ENCODE data around the gene HSPB9.

Gene HSPB9

DNA sequence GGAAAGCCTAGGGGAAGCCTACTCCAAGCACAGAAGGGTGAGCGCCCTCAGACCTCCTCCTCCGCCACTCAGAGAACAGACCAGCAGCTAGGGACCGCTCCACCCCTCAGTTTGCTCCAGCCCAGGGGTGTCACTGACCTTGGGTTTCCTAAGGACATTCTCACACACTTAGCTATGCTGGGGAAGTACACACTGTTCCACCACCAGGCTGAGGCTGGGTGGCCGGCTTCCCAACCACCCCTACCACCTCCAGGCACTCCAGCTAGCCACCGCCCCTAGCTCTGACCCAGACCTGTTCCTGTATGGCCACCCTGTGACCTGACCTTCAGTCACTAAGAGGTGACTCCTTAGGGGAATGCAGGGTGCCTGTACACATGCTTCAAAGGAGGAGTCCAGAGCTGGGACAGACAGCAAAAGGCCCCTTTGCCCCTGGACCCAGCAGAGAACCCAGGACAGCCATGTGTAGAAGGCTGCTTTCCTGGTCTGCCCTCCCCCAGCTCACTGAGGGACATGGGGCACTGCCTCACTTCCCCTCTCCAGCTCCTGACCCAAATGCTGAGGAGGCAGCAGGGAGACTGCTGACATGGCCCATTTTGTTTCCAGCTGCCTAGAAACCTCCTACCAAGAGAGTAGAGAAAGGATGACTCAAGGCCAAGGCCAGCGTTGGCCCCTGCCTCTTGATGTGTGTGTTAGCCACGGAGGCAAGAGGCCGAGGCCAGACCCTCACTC, 6.7 kb downstream of the HSPB9 start:
- H3K4me3 ChIP-seq (ENCODE audit: low read depth, low read length): no peak overlapping the region
- TF ChIP-seq CTCF (IDR thresholded peaks at IDR 0.05; ENCODE audit: insufficient read depth, low read length, missing control alignments): no peak
- no peak for DNase-seq (ENCODE audit: low read depth, low spot score)
- ChIA-PET POLR2A (interaction anchor here (1.2 kb wide), 1 partner anchor 8 kb away, joined by 3 read pairs; no protein-coding TSS in a partner anchor), CTCF (interaction anchor here (0.8 to 2.8 kb wide), 4 partner anchors 8 to 28 kb away, joined by 3 to 23 read pairs (median 4); partner anchors contain the start of gene KAT2A)

GRCh38 chr17:42130310-42130936, 7.8 kb downstream of the HSPB9 start:
- DNase-seq (ENCODE audit: low read depth, low spot score): no peak
- ChIA-PET CTCF (interaction anchor here (1.0 to 2.8 kb wide), 7 partner anchors 9 to 167 kb away, joined by 3 to 23 read pairs (median 4); partner anchors contain the start of genes KAT2A and KCNH4), POLR2A (interaction anchor here (0.6 to 1.2 kb wide), 2 partner anchors 9 to 57 kb away, joined by 3 read pairs; no protein-coding TSS in a partner anchor)
- H3K4me3 ChIP-seq (ENCODE audit: low read depth, low read length): no peak overlapping the region
- no peak for TF ChIP-seq CTCF (IDR thresholded peaks at IDR 0.05; ENCODE audit: insufficient read depth, low read length, missing control alignments)

DNA sequence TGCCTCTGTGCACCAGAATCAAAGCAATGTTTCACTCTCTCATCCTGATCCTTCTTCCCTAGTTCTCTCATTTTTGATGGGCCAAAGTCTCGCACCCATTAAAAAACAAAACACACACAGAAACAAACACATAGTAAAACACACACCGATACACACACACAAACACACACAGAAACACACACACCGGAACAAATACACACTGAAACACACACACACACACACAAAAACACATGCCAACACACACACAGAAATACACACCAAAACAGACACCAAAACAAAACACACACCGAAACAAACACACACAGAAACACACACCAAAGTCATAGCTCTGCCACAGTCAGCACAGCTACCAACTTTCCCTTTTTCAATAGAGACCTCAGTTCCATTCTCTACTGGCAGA, 8.6 kb downstream of the HSPB9 start:
- no peak for TF ChIP-seq CTCF (IDR thresholded peaks at IDR 0.05; ENCODE audit: insufficient read depth, low read length, missing control alignments)
- H3K4me3 ChIP-seq (ENCODE audit: low read depth, low read length): no peak overlapping the region
- ChIA-PET CTCF (interaction anchor here (0.6 to 2.8 kb wide), 7 partner anchors 13 to 168 kb away, joined by 3 to 23 read pairs (median 4); partner anchors contain the start of gene KCNH4), POLR2A (interaction anchor here (0.6 kb wide), 1 partner anchor 56 kb away, joined by 3 read pairs; no protein-coding TSS in a partner anchor)
- no peak for DNase-seq (ENCODE audit: low read depth, low spot score)

GRCh38 chr17:42131981-42132432, 9.4 kb downstream of the HSPB9 start:
- H3K4me3 ChIP-seq (ENCODE audit: low read depth, low read length): no peak overlapping the region
- no peak for DNase-seq (ENCODE audit: low read depth, low spot score)
- CTCF ChIA-PET: interaction anchor here (0.6 to 2.0 kb wide), 5 partner anchors 14 to 169 kb away, joined by 3 to 7 read pairs (median 3); no protein-coding TSS in a partner anchor
- no peak for TF ChIP-seq CTCF (IDR thresholded peaks at IDR 0.05; ENCODE audit: insufficient read depth, low read length, missing control alignments)
- POLR2A ChIA-PET: interaction anchor here (0.6 kb wide), 1 partner anchor 237 kb away, joined by 3 read pairs; no protein-coding TSS in a partner anchor

DNA sequence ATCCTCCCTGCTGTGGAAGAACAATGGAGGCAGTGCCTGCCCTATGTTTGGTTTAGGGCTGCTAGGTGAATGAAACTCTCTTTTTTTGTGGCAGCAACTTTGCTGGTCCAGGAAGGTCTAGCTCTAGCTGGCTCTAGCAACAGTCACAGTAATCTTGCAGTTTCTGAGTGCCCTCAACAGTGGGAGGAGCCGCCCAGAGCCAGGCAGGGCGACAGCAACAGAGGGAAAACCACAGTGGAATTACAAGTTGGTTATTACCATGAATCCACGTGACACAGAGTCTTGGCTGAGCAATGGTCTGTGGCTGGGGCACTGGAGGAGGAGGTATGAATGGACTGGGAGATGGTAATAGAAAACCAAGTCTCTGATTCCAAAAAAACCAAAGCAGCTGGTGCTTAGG, 10.3 kb downstream of the HSPB9 start:
- CTCF ChIA-PET: interaction anchor here (2.0 kb wide), 1 partner anchor 14 kb away, joined by 7 read pairs; no protein-coding TSS in a partner anchor

More for the DNA sequence above, 10.3 kb downstream of the HSPB9 start:
- TF ChIP-seq CTCF (IDR thresholded peaks at IDR 0.05; ENCODE audit: insufficient read depth, low read length, missing control alignments): no peak
- POLR2A ChIA-PET: interaction anchor here (0.6 to 1.6 kb wide), 2 partner anchors 11 to 265 kb away, joined by 3 to 4 read pairs; partner anchors contain the start of gene KAT2A
- peak; percentile 40 for DNase-seq (ENCODE audit: low read depth, low spot score)
- no peak overlapping the region for H3K4me3 ChIP-seq (ENCODE audit: low read depth, low read length)

Data from AG04449 (cell line).